Daoy (cell line): ENCODE measurements around the gene FITM2. TPM values are rescaled to one million over a fixed set of nuclear protein-coding genes. Genes with fewer than 3 reads are reported as not detected.
"Not testable (repeated sequence)": the region's sequence is repeated elsewhere in the genome, so short reads cannot be mapped to it uniquely, and the experiment has no call there.

Source experiments
- DNase-seq: peaks from one replicate; pipeline ENCODE4 v3.0.0-alpha.2; 2015; ENCODE audit warnings: low read depth
- total RNA-seq: library from RNA; depleted of rRNA; stranded (reverse); fragments of >200 nt; shearing (Covaris generic); gene quantifications from 2 replicates; pipeline ENCODE4 v1.2.3, GENCODE V29; 2014

The FITM2 gene
- total RNA-seq, 1 experiment from 2014 or later, result 7.4 TPM

DNA sequence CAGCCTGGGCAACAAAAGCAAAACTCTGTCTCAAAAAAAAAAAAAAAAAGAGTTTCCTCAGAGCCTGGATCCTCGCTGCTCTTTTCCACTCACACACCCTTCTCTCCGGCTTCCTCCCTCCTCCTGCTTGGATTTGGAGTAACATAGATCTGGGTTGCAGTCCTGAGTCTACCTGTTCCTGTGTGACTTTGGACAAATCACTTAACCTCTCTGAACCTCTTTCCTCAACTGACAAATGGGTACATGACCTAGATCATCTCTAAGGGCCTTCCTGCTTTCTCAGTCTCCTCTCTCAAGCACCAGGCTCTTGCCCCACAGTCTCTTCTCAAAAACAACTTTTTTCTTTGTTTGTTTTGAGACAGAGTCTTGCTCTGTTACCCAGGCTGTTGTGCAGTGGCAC lies 20.2 kb upstream of the FITM2 start:
- DNase-seq, result no peak

DNA sequence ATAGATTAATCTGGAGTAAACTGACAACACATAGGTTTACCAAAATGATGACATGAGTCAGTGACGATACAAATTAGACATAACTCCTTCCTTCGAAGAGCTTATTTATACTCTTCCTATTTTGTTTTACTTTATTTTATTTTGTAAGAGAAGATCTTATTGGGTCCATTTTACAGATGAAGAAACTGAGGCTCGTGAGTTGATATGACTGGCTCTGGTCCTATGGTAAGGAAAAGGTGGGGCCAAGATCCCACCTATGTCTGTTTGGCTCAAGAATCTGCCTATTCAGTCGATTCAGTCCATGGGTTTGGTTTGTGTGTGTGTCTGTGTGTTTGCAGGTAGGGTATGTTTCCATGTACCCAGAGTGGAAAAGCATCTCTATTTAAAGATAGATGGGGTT lies 17.4 kb upstream of the FITM2 start:
- no peak for DNase-seq

DNA sequence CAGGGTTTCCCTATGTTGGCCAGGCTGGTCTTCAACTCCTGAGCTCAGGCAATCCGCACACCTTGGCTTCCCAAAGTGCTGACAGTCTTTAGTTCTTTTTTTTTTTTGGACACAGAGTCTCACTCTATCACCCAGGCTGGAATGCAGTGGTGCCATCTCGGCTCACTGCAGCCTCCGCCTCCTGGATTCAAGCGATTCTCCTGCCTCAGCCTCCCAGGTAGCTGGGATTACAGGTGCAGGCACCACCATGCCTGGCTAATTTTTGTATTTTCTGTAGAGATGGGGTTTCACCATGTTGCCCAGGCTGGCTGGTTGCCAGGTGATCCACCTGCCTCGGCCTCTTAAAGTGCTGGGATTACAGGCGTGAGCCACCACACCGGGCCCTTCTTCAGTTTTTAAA lies 16.7 kb upstream of the FITM2 start:
- not testable (repeated sequence) for DNase-seq

DNA sequence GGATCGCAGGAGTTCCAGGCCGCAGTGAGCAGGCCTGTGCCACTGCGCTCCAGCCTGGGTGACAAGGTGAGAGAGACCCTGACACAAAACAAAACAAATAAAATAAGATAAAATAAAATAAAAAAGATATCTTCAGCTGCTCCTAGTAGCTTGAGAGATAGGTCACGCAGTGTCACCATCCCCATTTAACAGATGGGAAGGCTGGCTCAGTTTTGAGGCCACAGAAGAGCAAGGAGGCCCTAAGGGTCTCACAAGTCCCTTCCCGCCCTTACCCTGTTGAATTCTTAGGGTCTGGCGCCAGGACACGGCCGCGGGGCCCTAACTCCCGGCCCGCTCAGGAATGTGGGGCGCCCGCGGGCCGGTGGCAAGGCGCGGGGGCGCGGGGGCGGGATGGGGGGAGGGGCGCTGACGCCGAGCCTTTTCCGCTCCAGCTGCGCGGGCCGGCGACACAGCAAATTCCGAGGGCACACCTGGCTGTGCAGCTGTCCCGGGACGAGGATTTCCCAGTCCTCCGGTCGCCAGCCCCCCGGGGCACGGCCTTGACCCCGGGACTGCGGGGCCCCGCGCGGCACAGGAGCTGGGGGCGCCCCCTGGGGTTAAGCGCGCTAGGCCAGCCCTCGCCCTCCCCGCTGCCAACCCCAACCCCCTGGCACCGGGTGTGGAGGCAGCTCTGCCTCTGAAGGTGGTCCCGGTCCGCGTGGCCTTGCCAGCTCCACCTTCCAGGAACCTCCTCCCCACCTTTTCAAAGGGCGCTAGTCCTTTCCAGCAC lies 15.6 kb upstream of the FITM2 start:
- no peak for DNase-seq

DNA sequence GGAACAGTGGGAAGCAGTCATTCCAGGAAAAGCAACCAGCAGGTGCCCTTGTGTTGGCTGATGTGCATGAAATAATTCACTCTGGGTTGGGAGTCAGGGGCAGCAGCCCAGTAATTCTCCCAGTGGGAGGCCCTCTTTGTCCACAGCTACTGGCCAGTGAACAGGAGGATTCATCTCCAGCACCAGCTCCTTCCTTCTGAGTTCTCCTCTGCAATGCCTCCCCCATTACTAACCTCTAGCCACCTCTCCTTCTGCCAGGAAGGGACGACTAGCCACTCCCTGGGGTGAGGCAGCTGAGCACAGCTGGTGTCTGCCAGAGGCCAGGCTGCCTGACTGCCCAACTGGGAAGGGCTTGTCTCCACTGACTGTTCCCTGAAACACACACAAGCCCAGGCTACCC lies 13.3 kb upstream of the FITM2 start:
- DNase-seq, result no peak

DNA sequence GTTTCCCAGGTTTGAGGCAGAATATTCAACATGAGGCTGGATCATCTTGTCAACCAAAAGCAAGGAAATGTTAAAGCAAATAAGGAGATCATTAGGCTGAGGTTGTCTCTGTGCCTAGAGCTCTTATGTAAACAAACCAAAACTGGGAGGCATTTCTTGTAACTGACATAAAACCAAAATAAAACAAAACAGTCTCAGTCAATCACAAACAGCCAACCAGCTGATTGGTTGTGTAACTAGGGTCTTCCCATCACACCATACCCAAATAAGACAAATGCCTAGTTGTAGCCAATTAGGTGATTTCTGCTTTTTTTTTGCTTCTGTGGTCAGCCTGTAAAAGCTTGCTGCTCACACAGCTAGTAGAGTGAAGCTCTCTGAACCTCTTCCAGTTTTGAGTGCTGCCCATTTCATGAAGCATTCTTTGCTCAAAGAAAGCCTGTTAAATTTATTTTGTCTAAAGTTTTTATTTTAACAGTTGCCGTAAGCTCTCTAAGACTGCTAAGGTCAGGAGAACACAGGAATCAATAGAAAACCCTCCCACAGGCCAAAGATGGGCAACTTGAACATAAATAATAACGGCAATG lies 8.9 kb upstream of the FITM2 start:
- no peak for DNase-seq

DNA sequence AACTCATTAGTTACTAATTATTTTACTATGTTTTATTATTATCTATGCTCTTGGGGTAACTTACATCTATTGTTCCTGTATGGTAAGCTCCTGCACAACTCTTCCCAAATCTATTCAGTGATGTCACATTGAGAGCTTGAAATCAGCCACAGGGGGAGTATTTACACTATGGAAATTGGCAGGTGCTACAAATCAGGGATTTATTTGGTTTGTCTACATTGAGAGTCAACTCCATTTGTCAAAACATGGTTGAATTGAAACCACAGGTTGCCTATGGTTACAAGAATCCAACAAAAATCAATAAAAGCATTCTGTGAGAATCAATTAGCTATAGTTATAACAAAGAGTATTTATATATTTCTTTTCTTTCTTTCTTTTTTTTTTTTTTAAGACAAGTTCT lies 3.9 kb upstream of the FITM2 start:
- no peak for DNase-seq

DNA sequence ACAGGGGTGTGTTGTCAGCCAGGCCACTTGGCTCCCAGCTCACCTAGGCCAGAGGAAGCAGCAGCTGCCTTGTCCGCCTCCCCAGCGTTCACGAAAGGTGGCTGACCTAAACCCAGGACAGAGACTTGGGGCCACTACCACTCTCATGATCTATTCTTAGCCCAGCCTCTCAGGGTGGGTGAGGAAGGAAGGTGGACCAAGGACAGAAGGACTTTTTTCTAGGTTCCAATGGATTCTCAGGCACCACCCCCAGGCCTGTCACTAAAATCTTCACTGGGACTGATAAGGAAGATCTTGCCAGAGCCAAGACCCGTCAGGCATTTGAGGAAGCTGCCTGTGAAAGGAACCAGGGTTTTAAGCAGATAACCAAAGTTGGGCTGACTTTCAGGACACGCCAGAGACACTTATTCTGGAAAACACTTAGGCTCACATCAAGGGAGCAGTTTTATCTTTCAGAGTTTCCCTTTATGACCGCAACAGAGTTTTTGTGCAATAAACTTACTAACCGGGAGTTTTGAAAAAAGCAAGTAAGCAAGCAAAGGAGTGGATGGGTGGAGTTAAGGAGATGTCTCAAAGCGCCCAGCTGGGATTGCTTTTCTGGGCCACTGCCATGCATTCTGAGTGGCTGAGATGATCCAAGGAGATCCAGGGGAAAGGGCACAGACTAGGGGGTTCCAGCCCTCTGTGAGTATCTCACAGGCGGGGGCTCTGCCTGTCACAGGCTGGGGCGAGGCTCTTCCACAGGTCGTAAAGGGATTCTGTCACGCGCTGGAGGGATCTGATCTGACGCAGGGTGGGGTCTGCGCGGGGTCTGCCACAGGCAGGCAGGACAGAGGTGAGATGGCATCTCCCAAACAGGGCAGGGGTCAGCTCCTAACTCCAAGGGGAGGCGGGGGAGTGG lies 989 bp downstream of the FITM2 start:
- peak; percentile 42 for DNase-seq

DNA sequence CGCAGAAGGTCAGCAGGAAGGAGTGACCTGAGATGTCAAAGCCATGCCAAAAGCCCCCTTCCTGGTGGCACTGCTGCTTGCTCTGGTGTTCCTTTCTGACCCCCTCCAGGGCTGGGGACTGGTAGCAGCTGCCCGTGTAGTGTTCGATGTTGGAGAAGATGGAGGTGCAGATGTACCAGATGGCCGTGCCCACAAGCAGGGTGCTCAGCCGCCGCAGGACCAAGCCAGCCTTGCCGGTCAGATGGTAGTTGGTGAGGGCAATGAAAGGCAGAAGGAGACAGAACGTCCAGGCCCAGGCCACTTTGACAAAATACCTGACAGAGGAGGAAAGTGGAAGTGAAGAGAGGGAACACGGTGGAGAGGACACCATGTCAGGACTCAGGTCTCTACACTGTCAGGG lies 4.1 kb downstream of the FITM2 start:
- DNase-seq, result no peak

DNA sequence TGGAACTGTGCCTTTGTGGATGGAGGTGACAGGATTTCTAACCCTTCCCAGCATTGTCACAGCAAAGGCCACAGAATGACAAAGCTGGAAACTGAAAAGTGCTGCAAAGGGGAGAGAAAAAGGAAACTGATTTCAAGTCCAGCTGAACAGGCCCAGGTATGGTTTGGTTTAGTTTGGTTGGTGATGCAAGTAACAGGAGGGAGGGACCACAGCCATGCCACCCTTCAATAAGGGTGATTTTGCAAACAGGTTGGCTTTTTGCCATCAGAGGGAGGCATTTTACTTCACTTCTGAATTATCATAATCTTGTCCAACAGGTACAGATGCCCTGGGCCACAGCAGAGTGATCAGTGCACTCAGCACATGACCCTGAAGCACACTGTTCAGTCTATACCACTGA lies 6.6 kb downstream of the FITM2 start:
- no peak for DNase-seq

DNA sequence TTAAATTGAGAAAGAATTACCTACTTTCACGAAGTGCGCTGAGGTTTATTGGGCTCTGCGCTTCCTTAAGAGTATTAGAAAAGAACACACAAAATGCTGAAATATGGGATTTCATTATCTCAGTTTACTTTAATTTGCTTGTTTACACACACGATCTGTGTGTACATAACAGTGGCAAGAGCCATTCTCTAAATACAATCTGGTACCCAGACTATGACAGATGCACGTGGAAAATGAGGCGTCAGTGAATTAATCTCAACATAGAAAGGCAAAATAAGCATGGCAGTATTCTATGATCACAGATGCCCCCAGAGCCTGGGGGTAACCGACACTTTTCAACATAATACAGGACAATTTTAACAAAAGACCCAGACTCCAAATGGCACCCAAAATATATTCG lies 8.3 kb downstream of the FITM2 start:
- no peak for DNase-seq

DNA sequence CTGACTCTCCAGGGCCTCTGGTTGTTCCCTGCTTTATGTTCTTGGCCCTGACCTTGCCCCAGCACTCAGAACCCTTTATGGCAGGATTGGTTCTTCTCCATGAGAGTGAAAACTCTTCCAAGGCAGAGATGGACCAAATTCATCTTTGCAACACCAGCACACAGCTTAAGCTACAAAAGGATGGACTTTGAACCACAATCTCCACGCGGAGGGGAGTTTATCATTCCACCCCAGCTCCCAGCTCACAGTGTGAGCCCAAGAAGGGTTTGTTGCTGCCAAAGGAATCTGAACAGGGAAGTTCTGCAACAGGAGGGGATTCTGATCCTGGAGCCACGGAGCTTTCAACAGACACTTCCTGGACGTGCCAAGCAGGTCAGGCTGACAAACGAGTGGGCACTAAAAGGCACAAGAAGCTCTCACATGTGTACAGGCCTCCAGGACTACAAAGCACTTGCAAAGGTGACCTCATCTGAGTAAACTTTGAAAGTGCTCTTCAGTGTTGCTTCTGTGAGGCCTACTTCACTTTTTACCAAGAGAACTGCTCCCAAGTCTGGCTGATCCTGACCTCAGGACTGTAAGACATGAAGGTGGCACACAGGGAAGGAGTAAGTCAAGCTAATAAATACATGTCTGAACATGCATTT lies 8.9 kb downstream of the FITM2 start:
- no peak for DNase-seq

DNA sequence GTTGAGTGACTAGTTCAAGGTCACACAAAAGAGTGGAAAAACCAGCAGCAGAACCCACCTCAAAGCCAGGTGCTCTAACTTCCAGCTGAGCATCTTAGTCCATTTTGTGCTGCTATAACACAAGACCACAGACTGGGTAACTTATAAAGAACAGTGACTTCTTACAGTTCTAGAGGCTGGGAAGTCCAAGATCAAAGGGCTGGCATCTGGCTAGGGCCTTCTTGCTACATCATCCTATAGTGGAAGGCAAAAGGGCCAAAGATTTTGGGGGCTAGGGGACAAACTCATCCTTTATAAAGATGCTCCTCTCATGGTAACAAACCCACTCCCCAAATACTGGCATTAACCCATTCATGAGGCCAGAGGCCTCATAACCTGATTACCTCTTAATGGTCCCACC lies 9.7 kb downstream of the FITM2 start:
- DNase-seq, result no peak

DNA sequence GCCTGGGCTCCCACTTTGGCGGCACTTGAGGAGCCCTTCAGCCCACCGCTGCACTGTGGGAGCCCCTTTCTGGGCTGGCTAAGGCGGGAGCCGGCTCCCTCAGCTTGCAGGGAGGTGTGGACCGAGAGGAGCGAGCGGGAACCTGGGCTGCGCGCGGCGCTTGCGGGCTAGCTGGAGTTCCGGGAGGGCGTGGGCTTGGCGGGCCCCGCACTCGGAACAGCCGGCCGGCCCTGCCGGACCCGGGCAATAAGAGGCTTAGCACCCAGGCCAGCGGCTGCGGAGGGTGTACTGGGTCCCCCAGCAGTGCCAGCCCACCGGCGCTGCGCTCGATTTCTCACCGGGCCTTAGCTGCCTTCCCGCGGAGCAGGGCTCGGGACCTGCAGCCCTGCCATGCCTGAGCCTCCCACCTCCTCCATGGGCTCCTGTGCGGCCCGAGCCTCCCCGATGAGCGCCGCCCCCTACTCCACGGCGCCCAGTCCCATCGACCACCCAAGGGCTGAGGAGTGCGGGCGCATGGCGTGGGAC lies 11.9 kb downstream of the FITM2 start:
- DNase-seq, result not testable (repeated sequence)

DNA sequence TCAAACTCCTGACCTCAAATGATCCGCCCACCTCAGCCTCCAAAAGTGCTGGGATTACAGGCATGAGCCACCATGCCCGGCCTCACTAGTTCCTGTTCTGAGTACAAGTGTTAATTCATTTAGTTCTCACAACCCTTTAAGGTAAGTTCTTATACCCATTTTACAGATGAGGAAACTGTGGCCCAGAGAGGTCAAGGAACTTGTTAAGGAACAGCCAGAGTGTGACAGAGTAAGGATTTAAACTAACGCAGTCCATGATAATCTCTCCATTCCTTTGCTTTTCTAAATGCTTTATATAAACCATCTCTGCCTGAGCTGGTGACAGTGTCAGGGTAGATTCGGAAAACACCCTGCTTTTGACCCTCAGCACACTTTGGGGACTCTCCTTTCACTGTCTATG lies 13.3 kb downstream of the FITM2 start:
- no peak for DNase-seq

DNA sequence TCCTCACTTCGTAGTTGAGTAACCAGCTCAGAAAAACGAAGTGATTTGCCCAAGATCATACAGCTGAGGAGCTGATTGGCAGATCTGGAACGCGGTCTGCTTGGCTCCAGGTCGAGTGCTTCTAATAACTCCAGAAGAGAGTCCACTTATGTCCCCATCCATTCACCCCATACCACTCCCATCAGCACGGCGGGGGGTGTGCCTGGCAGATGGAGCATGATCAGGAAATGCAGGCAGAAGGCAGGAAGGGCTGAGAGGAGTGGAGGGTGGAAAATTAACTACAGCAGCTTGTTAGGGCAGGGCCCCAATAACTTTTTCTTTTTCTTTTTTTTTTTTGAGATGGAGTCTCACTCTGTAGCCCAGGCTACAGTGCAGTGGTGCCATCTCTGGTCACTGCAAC lies 15.0 kb downstream of the FITM2 start:
- DNase-seq, result no peak

DNA sequence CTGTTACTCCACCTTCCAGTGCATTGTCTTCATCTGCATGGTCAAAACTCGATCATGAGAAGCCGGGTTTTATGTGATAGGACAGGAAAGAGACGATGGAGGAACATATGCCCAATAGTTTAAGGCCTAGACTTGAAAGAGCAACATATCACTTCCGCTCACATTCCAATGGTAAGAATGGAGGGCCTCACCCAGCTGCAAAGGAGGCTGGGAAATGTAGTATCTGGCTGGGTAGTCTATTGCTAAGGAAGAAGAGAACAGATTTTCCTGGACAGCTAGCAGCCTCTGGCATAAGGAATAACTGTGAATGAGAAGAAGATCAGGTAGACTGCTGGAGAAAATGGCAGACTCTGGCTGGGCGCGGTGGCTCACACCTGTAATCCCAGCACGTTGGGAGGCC lies 19.2 kb downstream of the FITM2 start:
- no peak for DNase-seq

DNA sequence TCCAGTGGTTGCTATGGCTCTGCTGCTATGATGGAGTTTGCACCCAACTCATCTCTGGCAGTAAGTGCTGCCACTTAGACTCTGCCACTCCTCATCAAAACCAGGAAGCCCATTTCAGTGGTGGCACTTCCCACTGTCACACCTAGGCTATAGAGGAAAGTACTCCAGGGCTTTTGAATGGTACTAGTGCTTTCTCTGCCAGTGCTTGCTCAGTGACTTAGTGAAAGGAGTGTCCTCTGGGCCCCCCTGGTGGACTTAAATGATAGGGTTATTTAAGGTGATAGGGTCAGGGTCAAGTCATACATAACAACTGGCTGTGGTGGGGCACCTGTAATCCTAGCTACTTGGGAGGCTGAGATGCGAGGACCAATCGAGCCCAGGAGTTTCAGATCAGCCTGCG lies 22.8 kb downstream of the FITM2 start:
- no peak for DNase-seq

DNA sequence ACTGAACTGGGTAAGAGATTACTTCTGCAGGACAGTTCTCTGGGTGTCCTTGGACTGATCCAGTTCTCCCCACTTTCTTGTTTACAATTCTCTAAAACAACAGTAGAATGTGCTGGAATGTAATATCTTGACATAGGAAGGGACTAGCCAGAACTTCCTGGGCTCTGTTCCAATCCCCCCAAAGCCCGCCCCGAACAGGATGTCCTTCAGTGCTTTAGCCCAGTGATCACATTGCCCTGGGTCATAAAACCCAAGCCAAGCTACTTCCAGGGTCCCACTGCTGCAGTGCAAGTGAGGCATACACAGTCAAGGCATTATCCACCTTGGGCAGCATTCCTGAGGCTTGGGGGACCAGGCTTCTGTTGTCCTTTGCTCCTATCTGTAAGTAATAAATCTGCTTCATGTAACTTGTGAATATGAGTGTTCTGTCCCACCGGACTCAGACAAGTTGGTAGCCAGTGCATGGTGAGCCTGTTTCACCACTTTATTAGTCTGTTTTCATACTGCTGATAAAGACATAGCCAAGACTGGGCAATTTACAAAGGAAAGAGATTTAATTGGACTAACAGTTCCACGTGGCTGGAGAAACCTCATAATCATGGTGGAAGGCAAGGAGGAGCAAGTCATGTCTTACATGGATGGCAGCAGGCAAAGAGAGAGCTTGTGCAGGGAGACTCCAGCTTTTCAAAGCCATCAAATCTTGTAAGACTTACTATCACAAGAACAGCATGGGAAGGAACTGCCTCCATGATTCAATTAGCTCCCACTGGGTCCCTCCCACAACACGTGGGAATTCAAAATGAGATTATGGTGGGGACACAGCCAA lies 23.5 kb downstream of the FITM2 start:
- DNase-seq, result no peak

DNA sequence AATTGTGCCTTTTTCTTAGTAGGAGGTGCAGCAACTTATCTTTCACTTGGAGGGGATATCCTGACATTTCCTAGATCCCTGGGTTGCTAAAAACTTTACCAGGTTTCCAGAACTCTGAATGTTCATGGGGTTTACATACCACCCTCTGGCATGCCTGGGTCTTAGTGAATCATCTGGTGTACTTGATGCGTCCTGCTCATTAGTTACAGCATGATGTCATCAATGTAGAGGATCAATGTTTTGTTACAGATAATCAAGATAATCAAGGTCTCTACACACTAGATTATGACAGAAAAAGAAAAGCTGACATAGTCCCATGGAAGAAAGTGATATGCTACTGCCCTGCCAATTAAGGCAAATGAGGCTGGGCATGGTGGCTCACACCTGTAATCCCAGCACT lies 27.0 kb downstream of the FITM2 start:
- DNase-seq, result peak; percentile 13

DNA sequence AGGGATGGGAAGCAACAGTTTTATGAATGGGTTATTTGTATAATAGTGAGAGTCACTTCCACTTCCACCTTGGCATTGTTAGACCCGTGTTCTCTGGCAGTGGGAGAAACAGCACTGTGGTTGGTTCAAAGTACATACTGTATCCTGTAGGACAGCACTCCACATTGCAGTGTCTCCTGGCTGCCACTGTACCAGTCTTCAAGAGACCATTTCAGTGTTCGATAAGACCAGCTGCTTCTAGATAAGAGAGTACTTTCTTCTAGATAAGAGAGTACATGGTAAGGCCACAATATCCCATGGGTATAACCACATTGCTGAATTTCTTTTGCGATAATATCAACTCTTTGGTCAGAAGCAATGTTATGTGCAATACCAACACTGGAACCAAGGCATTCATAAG lies 28.8 kb downstream of the FITM2 start:
- no peak for DNase-seq
